IMR-90 (cell line): ENCODE measurements around the gene ARMC10. TPM values are rescaled to one million over a fixed set of nuclear protein-coding genes. Genes with fewer than 3 reads are reported as not detected.

Source experiments
- ATAC-seq: fragments of 200-7000 bp; cut with Tn5 transposase; 2 replicates; pipeline ENCODE4 v1.9.1; 2020; ENCODE audit warnings: low read depth, mild to moderate bottlenecking, moderate library complexity
- BruUV-seq: library from RNA; stranded (reverse); fragments of 400-500 nt; replicated peaks from 2 replicates; lab custom pipeline; 2021; lab: Mats Ljungman, UMichigan
- CTCF ChIA-PET: fragments of 300-600 bp; formaldehyde crosslinking; extraction: SDS; loops from one replicate; lab custom pipeline; 2021; ENCODE audit warnings: antibody characterized with exemption; lab: Yijun Ruan, JAX
- POLR2A ChIA-PET: fragments of 300-600 bp; sonication (Branson Sonifier 250); formaldehyde crosslinking; loops from one replicate; lab custom pipeline; 2022; ENCODE audit warnings: antibody characterized with exemption; ENCODE audit not compliant: unreplicated experiment; lab: Charles Lee
- DNase-seq: peaks from one replicate; pipeline ENCODE4 v3.0.0; 2013
- H2AFZ ChIP-seq: replicated peaks from 2 replicates; pipeline ENCODE3; 2013; ENCODE audit warnings: low read length, mild to moderate bottlenecking; ENCODE audit not compliant: poor library complexity
- H2AK5ac ChIP-seq: 2 replicates; pipeline ENCODE4 v1.6.1; 2013; ENCODE audit warnings: low read depth, low read length, inconsistent platforms
- H2AK9ac ChIP-seq: replicated peaks from 2 replicates; pipeline ENCODE3; 2013; ENCODE audit warnings: mild to moderate bottlenecking, low read depth, low read length, moderate library complexity; ENCODE audit not compliant: poor library complexity
- H2BK120ac ChIP-seq: 2 replicates; pipeline ENCODE4 v1.6.1; 2013; ENCODE audit warnings: low read depth, low read length, inconsistent platforms
- H2BK15ac ChIP-seq: 3 replicates; pipeline ENCODE4 v1.6.1; 2013; ENCODE audit warnings: low read depth, low read length, inconsistent platforms
- H2BK20ac ChIP-seq: 2 replicates; pipeline ENCODE4 v1.6.1; 2013; ENCODE audit warnings: low read depth, mild to moderate bottlenecking, inconsistent platforms, low read length, moderate library complexity
- H2BK5ac ChIP-seq: 2 replicates; pipeline ENCODE4 v1.6.1; 2013; ENCODE audit warnings: mild to moderate bottlenecking, low read depth, low read length, inconsistent platforms; ENCODE audit not compliant: poor library complexity, severe bottlenecking
- H3K14ac ChIP-seq: replicated peaks from 2 replicates; pipeline ENCODE4 v1.6.1; 2013; ENCODE audit warnings: low read depth, low read length, inconsistent platforms
- H3K18ac ChIP-seq: 2 replicates; pipeline ENCODE4 v1.6.1; 2013; ENCODE audit warnings: low read depth, low read length, control low read depth
- H3K23ac ChIP-seq: 2 replicates; pipeline ENCODE4 v1.6.1; 2013; ENCODE audit warnings: low read depth, low read length, inconsistent platforms
- H3K27ac ChIP-seq: 2 replicates; pipeline ENCODE4 v1.5.1; 2013; ENCODE audit warnings: mild to moderate bottlenecking, control low read depth, low read length; ENCODE audit not compliant: insufficient read depth
- H3K27me3 ChIP-seq: 2 replicates; pipeline ENCODE4 v1.6.1; 2013; ENCODE audit warnings: low read length; ENCODE audit not compliant: control insufficient read depth, insufficient read depth
- H3K36me3 ChIP-seq: 2 replicates; pipeline ENCODE4 v1.6.1; 2013; ENCODE audit warnings: low read length, mixed read lengths; ENCODE audit not compliant: control insufficient read depth, insufficient read depth
- H3K4ac ChIP-seq: 2 replicates; pipeline ENCODE4 v1.6.1; 2013; ENCODE audit warnings: low read depth, low read length, inconsistent platforms
- H3K4me1 ChIP-seq: 2 replicates; pipeline ENCODE4 v1.6.1; 2013; ENCODE audit warnings: low read length, mixed read lengths; ENCODE audit not compliant: control insufficient read depth, insufficient read depth
- H3K4me2 ChIP-seq: 2 replicates; pipeline ENCODE4 v1.6.1; 2013; ENCODE audit warnings: low read depth, mild to moderate bottlenecking, control low read depth, low read length, moderate library complexity
- H3K4me3 ChIP-seq: 2 replicates; pipeline ENCODE4 v1.5.1; 2013; ENCODE audit warnings: low read depth, mild to moderate bottlenecking, control low read depth, low read length, moderate library complexity; ENCODE audit not compliant: insufficient read depth
- H3K56ac ChIP-seq: 2 replicates; pipeline ENCODE4 v1.6.1; 2013; ENCODE audit warnings: low read length, inconsistent platforms; ENCODE audit not compliant: insufficient read depth; ENCODE audit errors: extremely low read depth
- H3K79me1 ChIP-seq, 2 experiments: 2 replicates each; pipeline ENCODE4 v1.6.1; 2013; ENCODE audit warnings: low read length in 2 of 2, inconsistent platforms in 1 of 2, low read depth in 1 of 2
- H3K9ac ChIP-seq: 2 replicates; pipeline ENCODE4 v1.6.1; 2013; ENCODE audit warnings: low read depth, low read length, control low read depth
- H3K9me1 ChIP-seq: 2 replicates; pipeline ENCODE4 v1.6.1; 2013; ENCODE audit warnings: low read length, inconsistent platforms; ENCODE audit not compliant: insufficient read depth
- H3K9me3 ChIP-seq: 2 replicates; pipeline ENCODE4 v1.6.1; 2013; ENCODE audit warnings: low read length; ENCODE audit not compliant: control insufficient read depth, insufficient read depth
- H4K20me1 ChIP-seq: 2 replicates; pipeline ENCODE4 v1.6.1; 2013; ENCODE audit warnings: low read length, inconsistent platforms; ENCODE audit not compliant: insufficient read depth
- H4K5ac ChIP-seq: 2 replicates; pipeline ENCODE4 v1.6.1; 2013; ENCODE audit warnings: mild to moderate bottlenecking, low read depth, low read length, control low read depth
- H4K8ac ChIP-seq, 2 experiments: 2 replicates each; pipeline ENCODE4 v1.6.1; 2013; ENCODE audit warnings: low read depth in 2 of 2, low read length in 2 of 2, control low read depth in 1 of 2, inconsistent platforms in 1 of 2
- H4K91ac ChIP-seq: 2 replicates; pipeline ENCODE4 v1.6.1; 2013; ENCODE audit warnings: low read depth, low read length, inconsistent platforms; ENCODE audit not compliant: insufficient read depth
- BHLHE40 ChIP-seq: fragments of 150-350 bp; IDR thresholded peaks from 2 replicates; pipeline ENCODE4 v1.6.1; 2016; ENCODE audit warnings: mild to moderate bottlenecking, low read depth, low read length
- CEBPB ChIP-seq: IDR thresholded peaks from 2 replicates; pipeline ENCODE4 v1.6.1; 2012; ENCODE audit warnings: low read depth, low read length, improper control_type of control experiment
- CHD1 ChIP-seq: IDR thresholded peaks from 2 replicates; pipeline ENCODE4 v1.6.1; 2012; ENCODE audit warnings: low read depth, low read length, improper control_type of control experiment
- FOS ChIP-seq: fragments of 150-350 bp; IDR thresholded peaks from 2 replicates; pipeline ENCODE4 v1.6.1; 2016; ENCODE audit warnings: low read depth, low read length
- MAFK ChIP-seq: IDR thresholded peaks from 2 replicates; pipeline ENCODE4 v1.6.1; 2012; ENCODE audit warnings: low read depth, low read length, improper control_type of control experiment
- MXI1 ChIP-seq: IDR thresholded peaks from 2 replicates; pipeline ENCODE4 v1.6.1; 2012; ENCODE audit warnings: low read depth, mild to moderate bottlenecking, low read length, moderate library complexity, borderline replicate concordance
- NFE2L2 ChIP-seq: fragments of 150-350 bp; IDR thresholded peaks from 2 replicates; pipeline ENCODE4 v1.6.1; 2016; ENCODE audit warnings: low read depth, mild to moderate bottlenecking, low read length
- POLR2A ChIP-seq: IDR thresholded peaks from 2 replicates; pipeline ENCODE4 v1.6.1; 2012; ENCODE audit warnings: mild to moderate bottlenecking, low read depth, low read length
- RAD21 ChIP-seq: IDR thresholded peaks from 2 replicates; pipeline ENCODE4 v1.6.1; 2012; ENCODE audit warnings: low read length, improper control_type of control experiment
- RCOR1 ChIP-seq: IDR thresholded peaks from 2 replicates; pipeline ENCODE4 v1.6.1; 2012; ENCODE audit warnings: mild to moderate bottlenecking, low read length, improper control_type of control experiment; ENCODE audit not compliant: insufficient replicate concordance
- RFX5 ChIP-seq: IDR thresholded peaks from 2 replicates; pipeline ENCODE4 v1.8.0; 2012; ENCODE audit warnings: low read depth, mild to moderate bottlenecking, low read length, moderate library complexity
- WGBS, 2 experiments: methylation state at CpG; one replicate each; pipeline versions ENCODE4 v1.1.5 to v1.1.7; 2013; ENCODE audit warnings: missing lambda C conversion rate in 2 of 2; ENCODE audit not compliant: insufficient read length in 1 of 2; ENCODE audit errors: extremely low coverage in 2 of 2; 5-methylcytosine and 5-hydroxymethylcytosine counted together
- dilution Hi-C: fragments of 300-500 bp; cut with HindIII; formaldehyde crosslinking; loops from one replicate; pipeline ENCODE4 v1.14.3; 2018; ENCODE audit warnings: low sequenced_read_pairs; ENCODE audit not compliant: unreplicated experiment
- in situ Hi-C: fragments of 300-500 bp; cut with MboI; formaldehyde crosslinking; loops from 3 replicates; pipeline ENCODE4 v1.14.3; 2019; ENCODE audit warnings: low sequenced_read_pairs, inconsistent platforms, mixed read lengths
- intact Hi-C: fragments of 100-400 bp; cut with micrococcal nuclease; formaldehyde crosslinking; loops from 2 replicates; pipeline ENCODE4 v1.10.0; 2022
- polyA plus RNA-seq, 3 experiments: library from polyadenylated mRNA; depleted of rRNA; stranded (reverse); fragments of >200 nt; gene quantifications; 2 replicates each; pipeline ENCODE4 v1.2.3, GENCODE V29; 2012; ENCODE audit warnings: low replicate concordance in 1 of 3
- total RNA-seq: library from RNA; depleted of rRNA; stranded (reverse); fragments of >200 nt; gene quantifications from 2 replicates; pipeline ENCODE4 v1.2.3, GENCODE V29; 2012
- TF ChIP-seq, protein P1 (sequence below): fragments of 150-350 bp; IDR thresholded peaks from 2 replicates; pipeline ENCODE4 v1.6.1; 2016; ENCODE audit warnings: low read depth, mild to moderate bottlenecking, low read length, moderate library complexity, borderline replicate concordance
- TF ChIP-seq, protein P2 (sequence below): conservative IDR thresholded peaks from 2 replicates; pipeline ENCODE4 v1.5.1; 2012; ENCODE audit warnings: mild to moderate bottlenecking, low read depth, low read length, improper control_type of control experiment

Gene ARMC10
- total and polyA plus RNA-seq, 2 of the 4 experiments (the other 2 are of a cell fraction): 17.4 to 21.0 TPM

DNA sequence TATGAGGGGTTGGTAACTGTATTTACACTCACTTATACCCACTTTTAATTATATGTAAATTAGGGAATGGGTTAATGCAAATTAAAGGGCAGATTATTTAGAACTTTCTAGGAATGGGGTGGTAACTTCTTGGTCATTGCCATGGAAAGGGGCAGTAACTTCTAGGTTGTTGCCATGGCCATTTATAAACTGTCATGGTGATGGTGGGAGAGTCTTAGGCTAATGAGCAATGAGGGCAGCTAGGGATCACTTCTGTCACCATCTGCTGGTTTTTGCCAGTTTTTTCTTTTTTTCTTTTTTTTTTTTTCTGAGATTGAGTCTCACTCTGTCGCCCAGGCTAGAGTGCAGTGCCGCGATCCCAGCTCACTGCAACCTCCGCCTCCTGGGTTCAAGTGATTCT lies 40.8 kb downstream of the ARMC10 start:
- no peak overlapping the region for H3K27ac ChIP-seq
- 100% methylated on average over 3 of the region's 4 CpGs; no CpG with 5 or more reads in 1 of the 2 experiments for WGBS, 2 experiments
- dilution Hi-C loops (no loop called here), in situ Hi-C loops (no loop called here), intact Hi-C loops (loop anchor here (10.0 kb wide), 1 partner anchor 179 kb away; the partner anchor contains the start of gene PMPCB)
- DNase-seq (no peak), ATAC-seq (no peak)
- no peak overlapping the region for H3K23ac ChIP-seq
- no peak overlapping the region for H2AFZ ChIP-seq
- BruUV-seq: no TSS peak
- H2BK5ac ChIP-seq: no peak overlapping the region
- no peak overlapping the region for H2AK5ac ChIP-seq
- no peak overlapping the region for H2AK9ac ChIP-seq
- ChIA-PET CTCF (no interaction called here), POLR2A (interaction anchor here (0.5 kb wide), 1 partner anchor 190 kb away, joined by 3 read pairs; no protein-coding TSS in a partner anchor)
- H3K9ac ChIP-seq: no peak overlapping the region
- no peak overlapping the region for H2BK120ac ChIP-seq
- H4K91ac ChIP-seq: no peak overlapping the region
- H3K4me1 ChIP-seq: no peaks in the 10 kb centered on the region
- no peak overlapping the region for H4K8ac ChIP-seq
- H3K4ac ChIP-seq: no peak overlapping the region
- H3K27me3 ChIP-seq: no peaks in the 10 kb centered on the region
- no peaks in the 10 kb centered on the region for H3K9me3 ChIP-seq
- no peak overlapping the region for H2BK15ac ChIP-seq
- H3K4me2 ChIP-seq: no peak overlapping the region
- H4K20me1 ChIP-seq: no peaks in the 10 kb centered on the region
- H3K36me3 ChIP-seq: peaks cover 5% of the 10 kb centered on the region
- no peak overlapping the region for H3K18ac ChIP-seq
- TF ChIP-seq RFX5 (no peak), MAFK (no peak), POLR2A (no peak), RAD21 (no peak), RCOR1 (no peak), CEBPB (no peak), CHD1 (no peak), FOS (no peak), BHLHE40 (no peak), NFE2L2 (no peak), MXI1 (no peak)
- TF ChIP-seq, protein P1, sequence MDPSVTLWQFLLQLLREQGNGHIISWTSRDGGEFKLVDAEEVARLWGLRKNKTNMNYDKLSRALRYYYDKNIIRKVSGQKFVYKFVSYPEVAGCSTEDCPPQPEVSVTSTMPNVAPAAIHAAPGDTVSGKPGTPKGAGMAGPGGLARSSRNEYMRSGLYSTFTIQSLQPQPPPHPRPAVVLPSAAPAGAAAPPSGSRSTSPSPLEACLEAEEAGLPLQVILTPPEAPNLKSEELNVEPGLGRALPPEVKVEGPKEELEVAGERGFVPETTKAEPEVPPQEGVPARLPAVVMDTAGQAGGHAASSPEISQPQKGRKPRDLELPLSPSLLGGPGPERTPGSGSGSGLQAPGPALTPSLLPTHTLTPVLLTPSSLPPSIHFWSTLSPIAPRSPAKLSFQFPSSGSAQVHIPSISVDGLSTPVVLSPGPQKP: no peak
- TF ChIP-seq, protein P2, sequence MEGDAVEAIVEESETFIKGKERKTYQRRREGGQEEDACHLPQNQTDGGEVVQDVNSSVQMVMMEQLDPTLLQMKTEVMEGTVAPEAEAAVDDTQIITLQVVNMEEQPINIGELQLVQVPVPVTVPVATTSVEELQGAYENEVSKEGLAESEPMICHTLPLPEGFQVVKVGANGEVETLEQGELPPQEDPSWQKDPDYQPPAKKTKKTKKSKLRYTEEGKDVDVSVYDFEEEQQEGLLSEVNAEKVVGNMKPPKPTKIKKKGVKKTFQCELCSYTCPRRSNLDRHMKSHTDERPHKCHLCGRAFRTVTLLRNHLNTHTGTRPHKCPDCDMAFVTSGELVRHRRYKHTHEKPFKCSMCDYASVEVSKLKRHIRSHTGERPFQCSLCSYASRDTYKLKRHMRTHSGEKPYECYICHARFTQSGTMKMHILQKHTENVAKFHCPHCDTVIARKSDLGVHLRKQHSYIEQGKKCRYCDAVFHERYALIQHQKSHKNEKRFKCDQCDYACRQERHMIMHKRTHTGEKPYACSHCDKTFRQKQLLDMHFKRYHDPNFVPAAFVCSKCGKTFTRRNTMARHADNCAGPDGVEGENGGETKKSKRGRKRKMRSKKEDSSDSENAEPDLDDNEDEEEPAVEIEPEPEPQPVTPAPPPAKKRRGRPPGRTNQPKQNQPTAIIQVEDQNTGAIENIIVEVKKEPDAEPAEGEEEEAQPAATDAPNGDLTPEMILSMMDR: no peak
- H2BK20ac ChIP-seq: no peak overlapping the region
- no peak overlapping the region for H3K56ac ChIP-seq
- no peaks in the 10 kb centered on the region for H3K79me1 ChIP-seq
- no peak overlapping the region for H3K4me3 ChIP-seq
- H3K9me1 ChIP-seq: peaks cover 7% of the 10 kb centered on the region; the same call in 1 of the 2 replicates
- no peak overlapping the region for H3K14ac ChIP-seq
- H4K5ac ChIP-seq: no peak overlapping the region
